KOPT-K1 (cell line): Measurements from ENCODE around the gene BYSL.
A peak's percentile ranks its signal among the peaks of the same experiment; 100 is the strongest.

Experiments used
- H3K27ac ChIP-seq: fragments of 200-600 bp; sonication (generic); 2 replicates; pipeline ENCODE4 v1.5.1; 2016; ENCODE audit warnings: antibody characterized with exemption, mild to moderate bottlenecking, low read depth, low read length; ENCODE audit not compliant: poor library complexity, severe bottlenecking
- H3K36me3 ChIP-seq: fragments of 200-600 bp; sonication (generic); 2 replicates; pipeline ENCODE4 v1.5.1; 2017; ENCODE audit warnings: antibody characterized with exemption, mild to moderate bottlenecking, low read length, moderate library complexity; ENCODE audit not compliant: insufficient read depth
- H3K9me3 ChIP-seq: fragments of 200-600 bp; sonication (generic); 2 replicates; pipeline ENCODE4 v1.5.1; 2017; ENCODE audit warnings: antibody characterized with exemption, low read length, mild to moderate bottlenecking; ENCODE audit not compliant: insufficient read depth, poor library complexity, severe bottlenecking

Gene BYSL

DNA sequence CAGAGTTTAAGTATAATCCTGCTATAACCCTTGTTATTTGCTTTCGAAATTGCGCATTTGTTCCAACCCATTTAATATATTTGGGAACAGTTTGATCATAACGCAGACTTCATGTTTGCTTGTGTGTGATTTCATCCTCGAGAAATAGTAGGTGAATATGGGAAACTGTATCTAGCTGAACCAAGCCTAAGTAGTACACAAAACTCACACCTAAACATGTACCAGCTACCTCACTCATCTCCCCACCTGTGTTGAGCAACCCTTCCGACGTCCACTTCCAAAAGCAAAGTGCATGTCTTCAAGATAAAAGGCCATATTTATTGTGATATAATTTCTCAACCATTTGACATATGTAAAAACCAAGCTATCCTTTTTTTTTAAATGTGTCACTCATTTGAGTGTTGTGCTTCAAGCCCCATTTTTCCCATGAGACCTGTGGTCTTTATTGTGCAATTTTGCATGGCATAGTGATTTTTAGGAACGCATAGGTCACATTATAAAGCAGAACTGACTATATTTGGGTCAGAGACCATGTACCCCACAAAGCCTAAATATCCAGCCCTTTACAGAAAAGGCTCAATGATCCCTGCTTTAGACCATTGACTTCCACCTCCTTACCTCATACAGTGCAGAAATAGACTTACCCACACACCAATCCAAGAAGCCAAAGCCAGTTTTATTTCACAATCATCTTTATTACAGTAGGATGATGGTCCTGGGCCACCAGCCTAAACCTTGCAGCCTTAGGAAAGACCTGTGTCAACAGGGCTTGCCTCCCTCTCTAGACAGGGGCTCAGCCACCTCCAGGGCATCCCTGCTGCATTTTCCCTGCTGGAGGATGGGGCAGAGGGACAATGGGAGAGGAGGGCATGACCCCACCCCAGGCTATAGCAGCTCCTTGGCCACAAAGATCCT lies 13.2 kb downstream of the BYSL start:
- Histone ChIP-seq H3K9me3 (no peaks in the 10 kb centered on the region), H3K36me3 (peaks cover 97% of the 10 kb centered on the region), H3K27ac (peak overlapping the region; percentile 97)

DNA sequence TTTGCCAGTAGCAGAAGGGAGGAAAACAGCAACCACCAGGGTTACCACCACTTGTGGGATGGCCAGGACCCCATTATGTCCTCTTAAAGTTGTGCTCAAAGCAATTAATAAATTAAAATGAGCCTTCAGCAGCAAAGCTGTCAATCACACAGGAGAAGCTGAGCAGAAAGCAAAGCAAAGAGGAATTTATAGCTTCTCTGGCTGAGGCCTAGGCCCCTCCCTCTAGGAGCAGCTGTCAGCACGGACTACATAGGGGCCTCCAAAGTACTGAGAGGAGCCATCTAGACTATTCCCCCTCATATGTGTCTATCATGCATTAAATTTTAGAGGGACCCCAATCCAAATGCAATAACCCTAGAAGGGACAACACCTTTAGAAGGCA lies 13.9 kb downstream of the BYSL start:
- Histone ChIP-seq H3K9me3 (no peaks in the 10 kb centered on the region), H3K27ac (peak overlapping the region; percentile 97), H3K36me3 (peaks cover 97% of the 10 kb centered on the region)

DNA sequence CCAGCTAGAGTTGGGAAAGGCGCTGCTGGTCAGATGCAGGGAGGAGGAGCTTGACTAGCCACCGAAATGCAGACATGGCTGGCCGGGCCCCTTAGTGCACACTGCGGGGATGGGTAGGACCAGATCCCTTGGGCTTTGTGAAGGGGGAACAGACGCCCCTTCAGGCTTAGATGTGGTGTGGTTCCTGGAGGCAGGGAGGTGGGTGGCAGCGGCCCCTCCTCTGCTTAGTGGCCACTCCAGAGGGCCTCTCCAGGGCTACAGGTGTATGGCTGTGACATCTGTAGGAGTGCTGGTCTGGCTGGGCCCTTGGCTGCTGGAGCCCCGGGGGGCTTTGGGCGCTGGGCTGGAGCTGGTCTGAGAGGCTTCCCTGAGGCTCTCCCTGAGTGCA lies 14.4 kb downstream of the BYSL start:
- Histone ChIP-seq H3K36me3 (peaks cover 96% of the 10 kb centered on the region), H3K9me3 (no peaks in the 10 kb centered on the region), H3K27ac (peak overlapping the region; percentile 97)

DNA sequence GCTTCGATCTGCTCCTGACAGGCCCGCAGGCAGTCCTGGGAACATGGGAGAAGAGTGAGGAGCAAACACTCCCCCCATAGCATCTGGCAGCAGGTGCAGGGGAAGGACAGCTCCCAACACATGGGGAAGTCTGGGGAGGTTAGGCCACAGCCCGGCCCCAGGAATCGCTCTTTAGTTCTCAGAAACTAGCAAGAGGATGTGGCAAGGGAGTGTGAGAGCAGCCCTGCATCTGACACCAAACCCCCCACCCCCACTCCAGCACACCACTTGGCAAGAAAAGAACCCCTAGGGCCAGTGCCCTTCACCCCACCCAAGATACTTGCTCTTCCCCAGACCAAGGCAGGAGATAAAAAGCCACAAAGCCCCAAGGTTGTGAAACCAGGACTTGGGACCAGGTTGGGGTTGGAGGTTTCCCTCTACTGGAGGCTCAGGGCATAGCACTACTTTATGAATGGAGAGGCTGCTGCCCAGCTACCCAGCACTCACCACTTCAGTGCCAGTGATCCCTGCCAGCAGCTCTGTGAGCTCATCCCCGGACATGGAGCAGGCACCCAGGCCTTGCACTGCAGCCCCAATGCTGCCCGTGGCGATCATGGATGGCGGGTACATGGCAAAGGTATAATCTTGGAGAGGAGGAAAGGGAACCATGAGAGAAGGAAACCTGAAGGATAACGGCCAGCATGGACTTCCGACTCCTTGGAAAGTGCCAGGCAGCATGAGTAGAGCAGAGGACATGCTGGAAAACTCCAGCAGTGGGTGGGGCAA lies 15.0 kb downstream of the BYSL start:
- Histone ChIP-seq H3K27ac (peak overlapping the region; percentile 97), H3K36me3 (peaks cover 95% of the 10 kb centered on the region), H3K9me3 (no peaks in the 10 kb centered on the region)

DNA sequence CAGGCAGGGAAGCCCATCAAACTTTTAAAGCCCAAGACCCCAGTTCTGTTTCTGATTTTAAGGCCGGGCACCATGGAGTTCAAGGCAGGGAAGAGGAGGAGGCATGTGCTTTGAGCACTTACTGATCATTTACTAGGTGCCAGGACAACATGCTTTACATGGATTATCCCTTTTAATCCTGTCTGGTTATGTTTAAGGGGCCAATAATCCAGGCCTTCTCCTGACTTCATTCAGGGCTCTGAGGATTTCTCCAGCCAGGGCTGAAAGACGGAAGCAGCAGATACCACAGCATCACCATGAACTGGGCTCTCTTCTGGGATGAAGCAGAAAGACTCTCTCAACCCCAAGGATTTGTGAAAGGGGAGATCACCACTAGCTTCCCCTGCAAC lies 16.2 kb downstream of the BYSL start:
- peak overlapping the region; percentile 97 for H3K27ac ChIP-seq
- H3K36me3 ChIP-seq: peaks cover 84% of the 10 kb centered on the region
- H3K9me3 ChIP-seq: no peaks in the 10 kb centered on the region

DNA sequence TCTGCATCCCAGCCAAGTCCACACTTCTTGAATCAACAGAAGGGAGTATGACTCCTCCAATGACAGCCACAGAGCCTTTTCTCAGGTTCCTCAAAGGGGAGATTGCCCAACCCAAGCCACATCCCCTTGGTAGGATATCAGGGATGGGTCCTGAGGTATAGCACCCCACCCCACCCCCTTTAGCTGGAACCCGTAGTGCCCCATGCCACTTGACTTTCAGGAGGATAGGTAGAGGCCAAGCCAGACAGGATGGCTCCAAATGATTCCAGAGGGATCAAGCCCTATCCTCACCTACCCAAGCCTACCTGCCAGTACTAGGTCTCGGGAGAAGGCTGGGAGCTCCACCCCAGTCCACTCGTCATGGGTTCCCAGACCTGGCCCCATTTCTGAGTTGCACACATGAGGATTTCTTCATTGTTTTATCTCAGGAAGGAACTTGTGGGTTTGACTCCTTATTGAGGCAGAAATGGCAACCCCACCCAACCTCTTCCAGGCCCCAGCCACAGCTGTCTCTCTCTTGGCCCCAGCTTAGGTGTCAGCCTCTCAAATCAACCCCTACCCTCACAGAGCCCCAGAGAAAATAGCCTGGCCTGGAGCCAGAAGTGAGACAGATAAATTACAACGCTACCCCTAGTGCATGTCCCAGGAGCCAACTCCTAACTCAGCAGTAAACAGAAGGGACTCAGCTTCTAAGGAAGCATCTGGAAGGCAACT lies 16.7 kb downstream of the BYSL start:
- Histone ChIP-seq H3K27ac (peak overlapping the region; percentile 97), H3K36me3 (peaks cover 79% of the 10 kb centered on the region), H3K9me3 (no peaks in the 10 kb centered on the region)

DNA sequence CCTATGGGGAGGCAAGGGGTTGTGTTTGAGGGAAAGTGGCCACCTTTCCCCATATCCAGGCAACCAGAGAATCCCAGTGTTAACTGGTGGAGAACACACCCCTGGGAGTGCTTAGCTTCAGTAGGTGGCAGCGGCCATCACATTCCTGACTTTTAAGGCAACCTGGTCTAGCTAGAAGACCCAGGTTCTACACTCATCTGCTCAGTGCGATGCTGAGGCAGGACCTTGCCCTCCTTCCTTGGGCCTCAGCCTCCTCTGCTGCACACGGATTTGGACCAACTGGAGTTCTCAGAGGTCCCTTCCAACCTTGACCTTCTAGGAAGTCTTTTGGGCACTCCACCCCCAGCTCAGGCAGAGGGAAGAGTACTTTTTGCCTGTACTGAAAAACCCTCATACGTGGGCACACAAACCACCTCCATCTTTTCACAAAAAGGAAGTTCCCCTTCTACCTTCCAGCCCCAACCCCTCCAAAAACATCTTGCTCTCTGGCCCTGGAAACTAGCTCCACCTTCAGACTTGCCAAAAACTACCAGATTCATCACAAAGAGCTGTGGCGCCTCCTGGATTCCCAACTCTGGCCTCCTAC lies 17.4 kb downstream of the BYSL start:
- Histone ChIP-seq H3K27ac (peak overlapping the region; percentile 97), H3K36me3 (peaks cover 72% of the 10 kb centered on the region), H3K9me3 (no peaks in the 10 kb centered on the region)

DNA sequence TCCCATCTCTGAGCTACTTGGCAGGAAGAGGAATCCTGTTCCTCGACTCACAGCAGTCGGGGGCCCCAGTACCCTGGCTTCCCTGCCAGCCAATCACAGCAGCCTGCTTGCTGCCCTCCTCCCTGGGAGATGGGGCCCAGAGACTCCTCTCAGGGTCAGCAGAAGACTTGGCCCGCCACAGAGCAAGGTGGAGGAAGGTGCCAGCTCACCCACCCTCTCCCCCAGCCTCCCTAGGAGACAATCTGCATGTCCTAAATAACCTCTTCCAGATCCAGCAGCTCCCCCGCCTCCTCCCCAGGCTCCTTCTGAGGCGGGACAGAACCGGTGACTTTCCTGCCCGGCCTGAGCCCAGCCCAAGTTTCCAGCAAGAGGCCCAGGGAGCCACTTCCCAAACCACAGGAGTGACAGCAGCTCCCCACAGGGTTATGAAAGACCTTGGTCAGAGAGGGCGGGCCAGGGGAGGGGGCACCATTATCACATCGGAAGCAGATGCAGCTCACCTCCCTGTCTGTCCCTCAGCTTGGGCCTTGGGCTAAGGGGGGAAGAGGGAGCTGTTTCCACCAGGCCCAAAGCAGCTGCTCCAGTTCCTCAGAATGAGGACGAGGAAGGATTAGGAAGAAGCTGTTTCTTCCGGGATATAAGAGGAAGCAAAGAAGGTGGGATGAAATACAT lies 18.0 kb downstream of the BYSL start:
- peak overlapping the region; percentile 97 for H3K27ac ChIP-seq
- no peaks in the 10 kb centered on the region for H3K9me3 ChIP-seq
- peaks cover 66% of the 10 kb centered on the region for H3K36me3 ChIP-seq

DNA sequence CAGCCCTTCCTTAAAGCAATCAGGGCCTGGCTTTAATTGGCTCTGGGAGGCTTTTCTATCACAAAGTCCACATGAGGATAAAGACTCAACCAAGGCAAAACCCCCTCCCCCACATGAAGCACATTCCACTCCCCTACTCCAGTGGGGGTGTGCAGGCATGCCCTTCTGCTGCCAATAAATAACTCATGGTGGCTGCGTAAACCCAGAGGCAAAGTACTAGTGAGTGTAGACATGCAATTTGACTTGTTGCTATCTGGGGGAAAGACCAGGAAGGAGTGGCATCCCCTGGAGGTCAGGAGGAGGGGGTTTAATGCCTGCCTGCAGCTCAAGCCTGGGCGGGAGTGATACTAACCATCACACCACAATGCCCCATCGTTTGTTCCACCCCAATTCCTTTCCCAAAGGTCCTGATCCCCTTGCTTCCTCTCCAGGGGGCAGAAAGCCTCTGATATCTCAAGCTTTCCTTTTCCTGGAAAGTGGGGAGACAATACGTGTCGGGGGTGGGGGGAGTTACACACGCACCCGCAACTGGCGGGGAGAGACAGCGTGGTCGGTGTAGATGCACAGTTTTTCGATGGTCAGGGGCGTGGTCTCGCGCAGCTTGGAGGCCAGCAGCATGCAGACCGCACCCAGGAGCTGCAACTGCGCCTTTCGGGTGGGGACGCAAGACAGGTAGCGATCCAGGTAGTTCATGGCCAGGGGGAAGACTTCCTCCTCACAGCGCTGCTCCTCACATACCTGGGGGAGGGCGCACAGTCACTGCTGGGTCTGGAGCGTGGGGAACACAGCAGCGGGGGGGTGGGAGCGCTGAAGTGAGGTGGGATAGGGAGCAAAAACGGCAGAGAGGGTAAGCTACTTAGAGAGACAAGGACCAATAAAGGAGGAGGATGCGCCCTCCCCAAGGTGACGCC lies 18.8 kb downstream of the BYSL start:
- Histone ChIP-seq H3K36me3 (peaks cover 58% of the 10 kb centered on the region), H3K9me3 (no peaks in the 10 kb centered on the region), H3K27ac (peak overlapping the region; percentile 97)

DNA sequence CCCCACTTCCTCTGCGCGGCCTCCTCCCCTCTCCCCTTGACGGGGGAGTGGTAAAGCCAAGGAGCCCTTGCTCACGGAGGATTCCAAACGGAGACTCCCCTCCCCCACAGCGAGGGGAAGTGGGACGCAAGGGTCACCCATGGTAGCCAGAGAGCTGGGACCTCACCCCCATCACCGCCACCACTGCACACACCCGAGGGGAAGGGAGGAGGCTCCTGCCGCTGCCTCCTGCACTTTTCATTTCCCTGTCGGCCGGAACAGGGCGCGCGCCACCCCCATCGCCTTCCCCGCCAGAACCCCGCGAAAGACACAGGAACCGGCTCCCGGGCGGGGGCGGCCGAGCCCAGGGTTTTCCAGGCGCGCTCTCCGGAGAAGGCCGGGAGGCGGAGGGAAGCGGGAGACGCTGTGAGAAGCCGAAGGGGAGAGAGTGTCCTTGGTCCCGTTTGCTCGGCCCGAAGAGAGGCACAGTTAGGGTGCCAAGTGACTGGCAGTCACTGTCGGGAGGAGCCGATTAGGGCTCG lies 19.5 kb downstream of the BYSL start:
- Histone ChIP-seq H3K9me3 (no peaks in the 10 kb centered on the region), H3K36me3 (peaks cover 51% of the 10 kb centered on the region), H3K27ac (peak overlapping the region; percentile 97)

DNA sequence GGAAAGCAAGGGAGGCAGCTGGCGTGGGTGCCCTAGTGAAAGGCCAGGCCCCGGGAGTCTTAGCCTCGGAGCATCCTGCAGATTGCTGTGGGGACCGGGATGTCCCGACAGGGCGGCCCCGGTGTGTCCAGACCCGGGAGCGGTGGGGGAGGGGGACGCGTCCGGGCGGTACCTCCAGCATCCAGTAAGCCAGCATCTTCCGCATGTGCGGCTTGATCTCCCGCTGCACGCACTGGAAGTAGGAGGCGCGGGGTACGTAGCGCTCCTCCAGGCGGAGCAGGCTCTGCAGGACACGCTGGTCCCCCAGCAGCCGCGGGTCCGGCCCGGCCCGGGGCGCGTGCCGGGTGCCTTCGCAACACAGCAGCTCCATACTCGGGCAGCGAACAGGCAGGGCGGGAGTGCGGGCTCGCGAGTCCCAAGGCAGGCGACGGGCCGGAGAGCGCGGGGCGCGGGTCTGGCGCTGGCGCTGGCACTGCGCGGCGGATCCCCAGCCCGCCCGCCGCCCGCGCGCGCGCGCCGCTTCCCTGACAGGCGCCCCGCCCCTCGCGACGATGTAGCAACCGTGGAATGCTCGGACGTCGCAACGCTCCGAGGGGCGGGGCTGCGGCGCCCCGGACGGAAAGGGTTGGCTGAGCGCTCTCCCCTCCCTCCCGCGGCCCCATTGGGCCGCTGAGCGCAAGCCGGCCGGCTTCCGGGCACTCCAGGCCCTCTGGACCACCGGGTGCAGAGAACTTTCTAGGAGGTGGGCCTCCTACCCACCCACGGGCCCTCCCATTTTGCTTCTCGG lies 20.2 kb downstream of the BYSL start, which contains the start of gene CCND3:
TSS of gene CCND3 (minus strand) at position 529 of the 787 bp plus-strand sequence. CDS start at position 370, 159 bp downstream.
- peaks cover 47% of the 10 kb centered on the region for H3K36me3 ChIP-seq
- H3K27ac ChIP-seq: peak within 1 kb of the TSS; percentile 97
- no peaks in the 10 kb centered on the region for H3K9me3 ChIP-seq

DNA sequence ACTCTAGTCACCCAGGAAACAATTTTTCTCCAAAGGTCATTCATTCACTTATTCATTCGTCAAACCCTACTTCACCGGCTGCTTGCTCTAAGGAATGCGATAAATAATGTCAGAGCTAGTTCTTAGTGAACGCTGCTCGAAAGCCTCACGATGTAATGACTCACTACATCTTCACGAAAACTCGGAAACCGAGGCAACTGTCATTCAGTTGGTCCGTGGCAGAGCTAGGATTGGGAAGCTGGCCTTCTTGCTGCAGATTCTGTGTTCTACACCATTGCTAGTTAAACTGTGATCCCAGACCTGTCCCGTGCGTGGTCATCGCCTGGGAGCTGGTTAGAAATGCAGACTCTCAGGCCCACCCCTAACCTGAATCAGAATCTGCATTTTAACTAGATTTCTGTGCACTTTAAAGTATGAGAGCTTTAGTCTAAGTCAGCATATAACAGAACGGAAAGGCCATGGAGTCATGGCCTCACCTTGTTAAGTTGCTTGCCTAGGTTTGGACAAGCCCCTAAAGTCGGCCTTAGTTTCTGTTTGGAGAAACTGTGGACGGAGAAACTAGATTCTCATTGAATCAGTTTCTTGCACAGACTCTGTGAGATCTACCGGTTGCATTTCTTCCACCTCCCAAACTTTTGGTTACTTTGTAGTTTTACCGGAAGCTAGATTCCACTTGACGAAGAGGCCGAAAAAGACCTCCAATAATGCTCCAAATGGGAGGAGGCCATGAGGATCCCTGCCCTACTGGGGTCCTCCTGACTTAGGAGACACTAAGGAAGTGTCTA lies 21.0 kb downstream of the BYSL start:
- peaks cover 40% of the 10 kb centered on the region for H3K36me3 ChIP-seq
- H3K9me3 ChIP-seq: no peaks in the 10 kb centered on the region
- peak overlapping the region; percentile 97 for H3K27ac ChIP-seq
